SK-N-MC (cell line): ENCODE results near the gene ERMP1.

Experiments used
- DNase-seq: peaks from one replicate; pipeline ENCODE4 v3.0.0-alpha.2; 2011; ENCODE audit warnings: low read depth, low spot score
- H3K27ac ChIP-seq: fragments of 200-600 bp; sonication (generic); 2 replicates; pipeline ENCODE4 v1.5.1; 2016; ENCODE audit warnings: mixed run types
- H3K36me3 ChIP-seq: fragments of 200-600 bp; sonication (generic); 2 replicates; pipeline ENCODE4 v1.6.1; 2017; ENCODE audit warnings: antibody characterized with exemption, low read length, mixed read lengths; ENCODE audit not compliant: insufficient read depth
- H3K4me3 ChIP-seq: fragments of 200-600 bp; sonication (generic); 2 replicates; pipeline ENCODE4 v1.5.1; 2016
- H3K9ac ChIP-seq: fragments of 200-600 bp; sonication (generic); 2 replicates; pipeline ENCODE4 v1.8.0; 2017; ENCODE audit warnings: mixed run types, mixed read lengths; ENCODE audit not compliant: insufficient read length
- H3K9me3 ChIP-seq: fragments of 200-600 bp; sonication (generic); 2 replicates; pipeline ENCODE4 v1.6.1; 2017; ENCODE audit warnings: low read depth, mild to moderate bottlenecking, antibody characterized with exemption, low read length, moderate library complexity, mixed read lengths
- EZH2 ChIP-seq: fragments of 200-600 bp; sonication (generic); IDR thresholded peaks from one replicate; pipeline ENCODE4 v1.6.1; 2017; ENCODE audit warnings: antibody characterized with exemption
- FOXP2 ChIP-seq: optimal IDR thresholded peaks from 2 replicates; pipeline ENCODE3; 2011; ENCODE audit warnings: mild to moderate bottlenecking, moderate library complexity; ENCODE audit not compliant: insufficient read depth; ENCODE audit errors: extremely low read length, control extremely low read depth
- POLR2AphosphoS5 ChIP-seq: IDR thresholded peaks from 2 replicates; pipeline ENCODE4 v1.6.1; 2012; ENCODE audit warnings: mild to moderate bottlenecking, low read depth, low read length, borderline replicate concordance

ERMP1 gene

GRCh38 chr9:5863092-5863746 is 30.3 kb upstream of the ERMP1 start:
- TF ChIP-seq POLR2AphosphoS5 (no peak), FOXP2 (no peak), EZH2 (no peak)

GRCh38 chr9:5858833-5859232 is 25.9 kb upstream of the ERMP1 start:
- no peak for DNase-seq
- Histone ChIP-seq H3K27ac (no peak overlapping the region), H3K36me3 (no peaks in the 10 kb centered on the region), H3K4me3 (no peak overlapping the region), H3K9me3 (no peaks in the 10 kb centered on the region), H3K9ac (no peak overlapping the region)
- no peak for TF ChIP-seq FOXP2
- no peak for TF ChIP-seq EZH2
- no peak for TF ChIP-seq POLR2AphosphoS5

More at GRCh38 chr9:5863092-5863746, 30.3 kb upstream of the ERMP1 start:
- H3K36me3 ChIP-seq: no peaks in the 10 kb centered on the region
- no peak for DNase-seq
- H3K9me3 ChIP-seq: no peaks in the 10 kb centered on the region
- H3K4me3 ChIP-seq: no peak overlapping the region
- H3K9ac ChIP-seq: no peak overlapping the region
- no peak overlapping the region for H3K27ac ChIP-seq

DNA sequence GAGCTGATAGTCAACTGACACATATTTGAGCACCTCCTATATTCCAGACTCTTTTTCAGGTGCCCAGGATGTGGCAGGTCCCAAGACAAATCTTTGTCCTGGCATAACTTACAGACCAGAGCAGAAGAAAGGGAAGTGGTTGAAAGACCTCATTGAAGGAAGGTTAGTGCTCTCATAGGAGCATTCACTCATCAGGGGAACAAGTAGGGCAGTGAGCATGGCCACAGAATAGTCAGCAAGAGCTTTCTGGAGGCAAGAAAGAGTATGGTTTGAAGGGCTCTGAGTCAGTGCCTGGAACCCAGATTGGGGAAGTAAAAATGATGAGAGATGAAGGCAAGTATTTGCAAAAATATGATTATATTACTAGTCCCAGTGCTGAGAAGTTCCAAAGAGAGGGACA is 25.0 kb upstream of the ERMP1 start:
- no peaks in the 10 kb centered on the region for H3K9me3 ChIP-seq
- no peaks in the 10 kb centered on the region for H3K36me3 ChIP-seq
- H3K4me3 ChIP-seq: no peak overlapping the region
- no peak for DNase-seq
- H3K27ac ChIP-seq: no peak overlapping the region
- no peak overlapping the region for H3K9ac ChIP-seq
- TF ChIP-seq FOXP2 (no peak), EZH2 (no peak), POLR2AphosphoS5 (no peak)

DNA sequence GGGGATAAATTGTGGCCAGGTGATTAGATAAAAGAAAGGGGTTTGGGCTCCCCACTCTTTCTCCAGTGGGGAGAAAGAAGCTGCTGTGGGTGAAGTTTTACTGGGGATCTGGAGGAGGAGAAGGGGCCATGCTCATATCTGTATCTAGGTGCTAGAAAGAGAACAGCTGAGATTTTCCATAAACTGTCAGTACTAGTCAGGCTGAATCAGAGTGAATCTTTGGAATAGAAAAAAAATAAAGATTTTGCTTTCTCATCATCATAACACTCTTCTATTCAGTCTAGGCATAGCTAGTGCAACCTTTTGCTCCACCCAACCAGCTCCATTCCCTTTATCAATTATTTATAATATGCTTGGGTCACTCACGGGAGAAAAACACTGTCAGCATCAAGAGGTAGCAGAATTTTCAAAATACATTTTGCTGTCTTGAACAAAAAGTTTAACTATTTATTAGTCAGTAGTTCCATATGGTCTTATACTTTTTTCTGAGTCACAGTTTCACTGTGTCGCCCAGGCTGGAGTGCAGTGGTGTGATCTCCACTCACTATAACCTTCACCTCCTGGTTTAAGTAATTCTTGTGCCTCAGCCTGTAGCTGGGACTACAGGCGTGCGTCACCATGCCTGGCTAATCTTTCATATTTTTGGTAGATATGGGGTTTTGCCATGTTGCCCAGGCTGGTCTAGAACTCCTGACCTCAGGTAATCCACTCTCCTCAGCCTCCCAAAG is 21.3 kb upstream of the ERMP1 start:
- H3K9ac ChIP-seq: no peak overlapping the region
- no peak overlapping the region for H3K27ac ChIP-seq
- TF ChIP-seq POLR2AphosphoS5 (no peak), FOXP2 (no peak), EZH2 (no peak)
- H3K9me3 ChIP-seq: no peaks in the 10 kb centered on the region
- no peaks in the 10 kb centered on the region for H3K36me3 ChIP-seq
- DNase-seq: no peak
- H3K4me3 ChIP-seq: no peak overlapping the region

DNA sequence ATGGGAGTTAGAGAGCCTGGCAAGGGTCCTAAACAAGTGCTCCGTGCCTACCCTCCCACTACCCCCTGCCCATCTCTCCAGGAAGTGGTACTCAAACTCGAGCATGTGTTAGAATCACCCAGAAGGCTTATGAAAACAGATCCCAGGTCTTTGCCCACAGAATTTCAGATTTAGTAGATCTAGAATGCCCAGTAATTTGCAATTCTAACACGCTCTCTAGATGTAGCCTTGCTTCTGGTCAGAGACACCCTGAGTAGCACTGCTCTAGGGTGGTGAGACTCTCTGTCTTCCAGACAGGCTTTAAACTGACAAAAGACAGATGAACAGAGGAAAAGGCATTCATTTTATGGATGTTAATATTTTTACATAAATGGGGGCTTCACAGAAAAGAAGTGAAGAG is 20.7 kb upstream of the ERMP1 start:
- no peak for TF ChIP-seq EZH2
- no peak for TF ChIP-seq FOXP2
- no peak for TF ChIP-seq POLR2AphosphoS5
- no peak for DNase-seq
- H3K27ac ChIP-seq: no peak overlapping the region
- no peak overlapping the region for H3K4me3 ChIP-seq
- H3K9ac ChIP-seq: no peak overlapping the region
- no peaks in the 10 kb centered on the region for H3K9me3 ChIP-seq
- H3K36me3 ChIP-seq: no peaks in the 10 kb centered on the region

GRCh38 chr9:5852987-5853386 is 20.1 kb upstream of the ERMP1 start:
- no peak for DNase-seq
- TF ChIP-seq POLR2AphosphoS5 (no peak), EZH2 (no peak), FOXP2 (no peak)
- Histone ChIP-seq H3K27ac (no peak overlapping the region), H3K9ac (no peak overlapping the region), H3K9me3 (no peaks in the 10 kb centered on the region), H3K4me3 (no peak overlapping the region), H3K36me3 (no peaks in the 10 kb centered on the region)

DNA sequence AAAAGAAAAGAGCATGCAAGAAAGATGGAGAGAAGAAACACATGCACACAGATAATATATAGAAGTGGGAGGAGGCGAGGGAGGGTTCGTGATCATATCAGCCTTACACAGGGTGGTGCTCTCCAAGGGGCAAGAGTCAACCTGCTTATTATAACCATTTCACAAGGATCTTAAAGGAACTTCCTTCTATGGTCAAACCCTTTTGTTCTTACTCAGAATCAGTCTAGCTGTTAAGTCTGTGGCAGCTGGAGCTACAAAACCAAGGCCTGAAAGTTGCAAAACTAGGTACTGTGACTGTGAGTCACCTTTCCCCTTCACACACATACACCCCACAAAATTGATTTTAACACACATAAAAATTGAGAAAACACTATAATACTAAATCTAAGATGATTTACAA is 18.5 kb upstream of the ERMP1 start:
- Histone ChIP-seq H3K9me3 (no peaks in the 10 kb centered on the region), H3K27ac (no peak overlapping the region), H3K36me3 (no peaks in the 10 kb centered on the region), H3K4me3 (no peak overlapping the region), H3K9ac (no peak overlapping the region)
- no peak for DNase-seq
- no peak for TF ChIP-seq POLR2AphosphoS5
- no peak for TF ChIP-seq FOXP2
- no peak for TF ChIP-seq EZH2

DNA sequence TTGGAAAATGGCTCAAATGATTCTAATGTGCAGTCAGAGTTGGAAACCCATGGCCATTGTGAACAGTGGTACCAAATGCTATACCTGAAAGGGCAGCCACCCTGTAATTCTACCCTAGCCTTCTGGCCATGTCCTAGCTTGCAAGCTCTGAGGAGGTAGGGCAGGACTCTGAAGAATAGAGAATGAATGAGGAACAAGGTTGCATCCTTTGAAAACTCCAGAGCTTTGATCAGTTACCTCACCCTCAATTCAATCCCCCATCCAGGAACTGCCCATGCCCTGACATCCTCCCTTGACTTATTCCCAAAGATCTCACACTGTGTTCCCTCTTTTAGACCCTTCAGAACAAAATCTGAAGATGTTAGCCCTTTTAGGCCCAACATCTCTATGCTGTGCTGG is 17.8 kb upstream of the ERMP1 start:
- Histone ChIP-seq H3K36me3 (no peaks in the 10 kb centered on the region), H3K9me3 (no peaks in the 10 kb centered on the region), H3K9ac (no peak overlapping the region), H3K27ac (no peak overlapping the region), H3K4me3 (no peak overlapping the region)
- DNase-seq: no peak
- TF ChIP-seq EZH2 (no peak), POLR2AphosphoS5 (no peak), FOXP2 (no peak)
